Erythroblast (primary cell): ENCODE measurements around the gene FER1L5.
A peak's percentile ranks its signal among the peaks of the same experiment; 100 is the strongest.

Experiments used
- DNase-seq, 2 experiments: peaks; one replicate each; lab custom pipeline; 2025; lab: John Stamatoyannopoulos, UW
- GATA1 ChIP-seq: IDR thresholded peaks from 2 replicates; pipeline ENCODE4 v1.6.1; 2011; ENCODE audit warnings: low read depth, mild to moderate bottlenecking, control low read depth, low read length, moderate library complexity
- POLR2A ChIP-seq: IDR thresholded peaks from 2 replicates; pipeline ENCODE4 v1.6.1; 2011; ENCODE audit warnings: mild to moderate bottlenecking, low read length

Gene FER1L5

DNA sequence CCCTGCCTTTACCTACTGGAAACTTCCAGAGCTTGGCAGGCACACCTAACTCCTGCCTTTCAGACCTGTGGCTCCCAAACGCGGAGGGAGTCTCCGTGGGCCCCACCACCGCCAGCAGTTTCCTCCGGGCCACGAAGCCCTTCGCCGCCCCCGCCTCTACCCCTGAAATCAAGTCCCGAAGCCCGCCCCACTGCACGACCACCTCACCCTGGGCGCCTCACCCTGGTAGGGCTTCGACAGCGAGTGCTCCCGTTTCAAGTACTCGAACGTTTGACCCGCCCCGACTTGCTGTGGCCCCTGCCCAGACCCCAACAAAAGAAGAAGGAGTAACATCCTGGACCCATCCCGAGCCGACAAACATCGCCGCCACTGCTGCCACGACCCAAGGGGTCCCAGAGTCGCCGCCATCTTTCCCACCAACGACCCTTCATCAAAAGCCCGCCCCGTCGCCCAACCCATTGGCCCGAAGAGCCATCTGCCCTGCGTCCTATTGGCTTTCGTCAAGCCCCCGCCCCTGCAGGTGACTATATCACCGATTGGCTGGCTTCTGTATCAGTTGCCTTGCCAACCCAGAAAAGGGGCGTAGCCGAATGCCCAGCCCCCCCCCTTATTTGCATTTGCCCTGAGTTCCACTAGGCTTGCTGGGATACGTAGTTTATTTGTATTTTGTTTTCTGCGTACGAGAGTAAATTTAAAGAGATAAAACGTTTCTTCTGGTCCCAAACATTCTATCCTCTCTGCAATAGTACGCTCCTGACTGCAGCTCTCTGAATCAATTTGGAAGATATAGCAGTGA lies 97.3 kb downstream of the FER1L5 start, which contains the start of gene LMAN2L:
LMAN2L (minus strand) TSS at position 432 of the 796 bp plus-strand sequence; CDS start at position 408, 24 bp downstream.
- TF ChIP-seq GATA1: no peak
- TF ChIP-seq POLR2A: peak; percentile 55
- DNase-seq: peak; percentile 97

DNA sequence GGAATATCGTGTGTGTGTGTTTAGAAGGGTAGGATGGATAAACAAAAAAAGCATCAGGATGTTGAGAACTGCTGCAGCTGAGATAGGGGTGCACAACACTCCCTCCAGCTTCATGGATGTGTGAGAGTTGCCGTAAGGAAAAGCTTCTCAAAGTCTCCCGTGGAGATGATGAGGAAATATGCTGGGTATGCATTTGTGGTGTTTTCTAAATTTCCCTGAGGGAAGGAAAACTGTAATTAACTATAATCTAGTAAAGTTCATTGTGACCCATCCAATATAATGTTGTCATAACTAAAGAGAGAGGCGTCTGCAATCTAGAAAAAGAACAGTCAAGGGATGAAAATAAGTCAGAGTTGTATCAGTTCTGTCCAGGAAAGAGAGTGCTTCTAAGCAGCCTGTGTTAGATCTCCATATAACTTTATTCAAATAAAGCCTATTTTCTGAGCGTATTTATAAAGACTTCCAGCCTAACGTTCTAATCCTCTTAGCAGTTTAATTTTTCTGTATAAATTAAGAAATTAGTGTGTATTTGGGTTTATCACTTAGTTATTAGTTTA lies 104.6 kb downstream of the FER1L5 start:
- DNase-seq: no peak
- no peak for TF ChIP-seq GATA1

DNA sequence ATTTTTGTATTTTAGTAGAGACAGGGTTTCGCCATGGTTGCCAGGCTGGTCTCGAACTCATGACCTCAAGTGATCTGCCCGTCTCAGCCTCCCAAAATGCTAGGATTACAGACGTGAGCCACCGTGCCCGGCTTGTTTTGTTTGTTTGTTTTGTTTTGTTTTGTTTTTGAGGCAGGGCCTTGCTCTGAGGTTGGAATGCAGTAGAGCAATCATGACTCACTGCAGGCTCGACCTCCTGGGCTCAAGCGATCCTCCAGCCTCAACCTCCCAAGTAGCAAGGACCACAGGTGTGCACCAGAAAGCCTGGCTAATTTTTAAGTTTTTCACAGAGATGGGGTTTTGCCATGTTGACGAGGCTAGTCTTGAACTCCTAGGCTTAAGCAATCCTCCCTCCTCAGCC lies 109.2 kb downstream of the FER1L5 start:
- no peak for DNase-seq
- no peak for TF ChIP-seq POLR2A
- TF ChIP-seq GATA1: no peak

DNA sequence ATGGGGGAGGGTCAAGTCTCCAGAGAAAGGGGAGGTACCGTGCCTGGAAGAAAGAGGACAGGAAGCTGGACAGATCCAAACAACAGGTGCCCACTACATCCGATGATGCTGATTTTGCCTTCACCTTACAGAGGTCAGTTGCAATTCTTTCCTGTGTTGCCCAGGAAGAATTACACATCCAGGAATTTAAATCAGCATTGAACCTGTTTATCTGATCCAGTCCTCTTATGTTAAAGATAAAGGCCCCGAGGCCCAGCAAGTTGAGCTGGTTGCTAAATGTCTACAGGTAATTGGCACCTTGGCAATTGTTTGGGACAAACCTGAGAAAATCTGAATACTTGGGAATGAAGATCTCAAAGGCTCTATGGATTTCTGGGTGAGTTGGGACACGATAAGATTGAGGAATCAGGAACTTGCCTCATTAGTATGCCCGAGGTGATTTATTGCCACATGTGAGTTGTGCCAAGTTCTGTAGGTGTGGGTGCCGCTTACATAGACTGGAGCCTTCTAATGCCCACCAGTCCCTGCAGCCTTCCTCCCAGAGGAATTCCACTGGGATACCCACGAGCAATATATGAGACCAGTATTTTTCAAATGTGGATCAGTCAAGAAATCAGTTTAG lies 111.2 kb downstream of the FER1L5 start:
- no peak for DNase-seq
- TF ChIP-seq POLR2A (no peak), GATA1 (no peak)

DNA sequence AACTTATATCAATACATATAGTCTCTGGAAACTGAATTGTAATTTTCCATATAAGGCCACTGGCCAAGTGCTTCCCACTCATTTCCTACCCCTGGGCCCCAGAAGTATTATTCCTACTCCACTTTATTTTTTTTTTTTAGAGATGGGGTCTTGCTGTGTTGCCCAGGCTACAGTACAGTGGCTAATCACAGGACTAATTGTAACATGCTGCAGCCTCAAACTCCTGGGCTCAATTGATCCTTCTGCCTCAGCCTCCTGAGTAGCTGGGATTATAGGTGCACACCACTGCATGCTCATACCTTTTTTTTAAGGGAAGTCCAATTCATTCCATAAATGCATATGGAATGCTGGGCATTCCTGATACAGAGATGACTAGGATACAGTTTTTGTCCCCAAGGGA lies 111.8 kb downstream of the FER1L5 start:
- DNase-seq: no peak
- TF ChIP-seq GATA1: no peak
- no peak for TF ChIP-seq POLR2A
